GM12878 (cell line): ENCODE measurements around the gene CCDC8. TPM values are rescaled to one million over a fixed set of nuclear protein-coding genes. Genes with fewer than 3 reads are reported as not detected.
"Not testable (repeated sequence)": the region's sequence is repeated elsewhere in the genome, so short reads cannot be mapped to it uniquely, and the experiment has no call there.

Source experiments
- ATAC-seq: fragments of 200-7000 bp; cut with Tn5 transposase; 3 replicates; pipeline ENCODE4 v1.9.1; 2020; ENCODE audit warnings: mild to moderate bottlenecking, moderate library complexity
- BruUV-seq: library from RNA; stranded (reverse); fragments of 400-500 nt; replicated peaks from 2 replicates; lab custom pipeline; 2021; lab: Mats Ljungman, UMichigan
- CTCF ChIA-PET: fragments of 300-600 bp; sonication (Branson Sonifier 250); formaldehyde crosslinking; extraction: SDS; loops from one replicate; lab custom pipeline; 2021; ENCODE audit warnings: inconsistent platforms; lab: Yijun Ruan, JAX
- POLR2A ChIA-PET: fragments of 350-600 bp; formaldehyde crosslinking; extraction: SDS; loops from one replicate; lab custom pipeline; 2021; ENCODE audit warnings: inconsistent platforms; lab: Charles Lee
- RAD21 ChIA-PET: fragments of 300-600 bp; sonication (Branson Sonifier 250); formaldehyde crosslinking; loops from one replicate; lab custom pipeline; 2023; ENCODE audit warnings: antibody characterized with exemption; ENCODE audit not compliant: unreplicated experiment; lab: Charles Lee
- SMC1A ChIA-PET: fragments of 300-600 bp; sonication (Branson Sonifier 250); formaldehyde crosslinking; loops from one replicate; lab custom pipeline; 2023; ENCODE audit not compliant: unreplicated experiment, uncharacterized antibody; lab: Charles Lee
- DNase-seq: peaks from one replicate; pipeline ENCODE4 v3.0.0-alpha.2; 2011; ENCODE audit warnings: low read depth, low spot score
- FAIRE-seq: peaks from 3 replicates; lab custom pipeline; 2011; peaks lifted over from hg19 to GRCh38; lab: Jason Lieb, UNC
- H2AFZ ChIP-seq: 2 replicates; pipeline ENCODE4 v1.6.0; 2011; ENCODE audit warnings: low read depth, low read length, control low read depth; ENCODE audit not compliant: control insufficient read depth
- H3K27ac ChIP-seq: 2 replicates; pipeline ENCODE4 v1.5.1; 2011; ENCODE audit warnings: control low read depth; ENCODE audit not compliant: control insufficient read depth, insufficient read depth
- H3K27me3 ChIP-seq, 2 experiments: replicated peaks in 1 of 2; 2 replicates each; pipeline versions ENCODE4 v1.6.0 to v1.6.1; 2011; ENCODE audit warnings: low read length in 1 of 2; ENCODE audit not compliant: control insufficient read depth in 2 of 2, insufficient read depth in 2 of 2
- H3K36me3 ChIP-seq, 2 experiments: 2 replicates each; pipeline ENCODE4 v1.5.1; 2011; ENCODE audit warnings: low read length in 1 of 2; ENCODE audit not compliant: control insufficient read depth in 2 of 2, insufficient read depth in 2 of 2
- H3K4me1 ChIP-seq: 2 replicates; pipeline ENCODE4 v1.6.1; 2011; ENCODE audit warnings: mild to moderate bottlenecking, low read length, moderate library complexity, mixed read lengths; ENCODE audit not compliant: control insufficient read depth, insufficient read depth
- H3K4me2 ChIP-seq: 2 replicates; pipeline ENCODE4 v1.6.0; 2011; ENCODE audit warnings: control low read depth; ENCODE audit not compliant: control insufficient read depth, insufficient read depth
- H3K4me3 ChIP-seq: fragments of 200-600 bp; sonication (generic); 2 replicates; pipeline ENCODE4 v1.5.1; 2016
- H3K79me2 ChIP-seq: 2 replicates; pipeline ENCODE4 v1.6.0; 2011; ENCODE audit warnings: low read length; ENCODE audit not compliant: control insufficient read depth, insufficient read depth
- H3K9ac ChIP-seq: 2 replicates; pipeline ENCODE4 v1.8.0; 2011; ENCODE audit warnings: low read length, control low read depth, mixed read lengths; ENCODE audit not compliant: control insufficient read depth, insufficient read depth
- H3K9me3 ChIP-seq: replicated peaks from 3 replicates; pipeline ENCODE4 v1.5.1; 2011; ENCODE audit warnings: mild to moderate bottlenecking, low read length; ENCODE audit not compliant: control insufficient read depth, insufficient read depth
- H4K20me1 ChIP-seq: 2 replicates; pipeline ENCODE4 v1.6.0; 2011; ENCODE audit not compliant: control insufficient read depth, insufficient read depth
- RCOR1 ChIP-seq: conservative IDR thresholded peaks from 2 replicates; pipeline ENCODE4 v1.6.1; 2012; ENCODE audit warnings: low read depth, low read length, improper control_type of control experiment
- SPI1 ChIP-seq: IDR thresholded peaks from 2 replicates; pipeline ENCODE4 v1.6.1; 2011; ENCODE audit warnings: low read depth, mild to moderate bottlenecking, low read length, moderate library complexity, borderline replicate concordance; ENCODE audit not compliant: insufficient read depth
- ZNF207 ChIP-seq: fragments of 450-650 bp; IDR thresholded peaks from 2 replicates; pipeline ENCODE4 v1.6.1; 2014; ENCODE audit warnings: antibody characterized with exemption, mild to moderate bottlenecking, borderline replicate concordance
- WGBS: methylation state at CpG from one replicate; pipeline ENCODE4 v1.1.6; 2016; ENCODE audit warnings: low lambda C conversion rate; ENCODE audit not compliant: insufficient replicate concordance, insufficient coverage; ENCODE audit errors: missing lambda C conversion rate; 5-methylcytosine and 5-hydroxymethylcytosine counted together
- in situ Hi-C: fragments of 300-500 bp; cut with MboI; formaldehyde crosslinking; loops from 9 replicates; pipeline ENCODE4 v1.14.3; 2018; ENCODE audit warnings: mixed read lengths
- intact Hi-C: fragments of 100-400 bp; cut with micrococcal nuclease; formaldehyde crosslinking; loops from one replicate; pipeline ENCODE4 v1.14.2; 2022; ENCODE audit not compliant: unreplicated experiment
- polyA plus RNA-seq, 11 experiments: library from polyadenylated mRNA; depleted of rRNA in 4 of 11; unstranded in 6 of 11; stranded (reverse) in 5 of 11; fragments of >200 nt; fragmentation: Nextera tagmentation in 4 of 11; fragmentation: Illumina TruSeq in 1 of 11; extraction: Ambion mirVana in 4 of 11; extraction: Trizol in 1 of 11; gene quantifications; 1 replicate in 1 of 11; 2 replicates in 10 of 11; pipeline versions ENCODE4 v1.2.1 to v1.2.3, GENCODE V29; 2011 to 2016; ENCODE audit warnings: inconsistent platforms in 2 of 11, missing spikeins in 2 of 11, low read depth in 1 of 11
- total RNA-seq, 4 experiments: library from RNA; depleted of rRNA in 3 of 4; stranded (reverse); fragments of >200 nt in 3 of 4; fragmentation: Illumina TruSeq in 1 of 4; extraction: Trizol in 1 of 4; gene quantifications; 2 replicates each; pipeline versions ENCODE4 v1.2.1 to v1.2.3, GENCODE V29; 2013 to 2021
- TF ChIP-seq, protein P1 (sequence below): fragments of 450-650 bp; formaldehyde crosslinking; IDR thresholded peaks from 2 replicates; pipeline ENCODE4 v1.4.0; 2022; ENCODE audit warnings: mild to moderate bottlenecking, moderate library complexity

Gene CCDC8
- total and polyA plus RNA-seq, 10 of the 15 experiments (the other 5 are each of a cell fraction or from before 2014, with no cell fraction given), result under 0.01 to 0.15 (median 0.05) TPM; not detected in 5

DNA sequence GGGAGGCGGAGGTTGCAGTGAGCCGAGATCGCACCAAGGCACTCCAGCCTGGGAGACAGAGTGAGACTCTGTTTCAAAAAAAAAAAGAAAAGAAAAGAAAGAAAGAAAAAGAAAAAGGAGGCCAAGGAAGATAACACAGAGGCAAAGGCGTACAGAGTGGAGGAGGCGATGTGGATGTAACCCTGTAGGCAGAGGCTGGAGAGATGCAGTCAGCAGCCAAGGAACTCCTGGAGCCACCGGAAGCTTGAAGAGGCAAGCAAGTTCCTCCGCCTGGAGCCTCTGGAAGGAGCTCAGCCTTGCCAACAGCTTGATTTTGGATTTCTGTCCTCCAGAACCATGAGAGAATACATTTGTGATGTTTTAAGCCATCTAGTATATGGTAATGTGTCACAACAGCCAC, 6.7 kb upstream of the CCDC8 start (continued):
- TF ChIP-seq, protein P1, sequence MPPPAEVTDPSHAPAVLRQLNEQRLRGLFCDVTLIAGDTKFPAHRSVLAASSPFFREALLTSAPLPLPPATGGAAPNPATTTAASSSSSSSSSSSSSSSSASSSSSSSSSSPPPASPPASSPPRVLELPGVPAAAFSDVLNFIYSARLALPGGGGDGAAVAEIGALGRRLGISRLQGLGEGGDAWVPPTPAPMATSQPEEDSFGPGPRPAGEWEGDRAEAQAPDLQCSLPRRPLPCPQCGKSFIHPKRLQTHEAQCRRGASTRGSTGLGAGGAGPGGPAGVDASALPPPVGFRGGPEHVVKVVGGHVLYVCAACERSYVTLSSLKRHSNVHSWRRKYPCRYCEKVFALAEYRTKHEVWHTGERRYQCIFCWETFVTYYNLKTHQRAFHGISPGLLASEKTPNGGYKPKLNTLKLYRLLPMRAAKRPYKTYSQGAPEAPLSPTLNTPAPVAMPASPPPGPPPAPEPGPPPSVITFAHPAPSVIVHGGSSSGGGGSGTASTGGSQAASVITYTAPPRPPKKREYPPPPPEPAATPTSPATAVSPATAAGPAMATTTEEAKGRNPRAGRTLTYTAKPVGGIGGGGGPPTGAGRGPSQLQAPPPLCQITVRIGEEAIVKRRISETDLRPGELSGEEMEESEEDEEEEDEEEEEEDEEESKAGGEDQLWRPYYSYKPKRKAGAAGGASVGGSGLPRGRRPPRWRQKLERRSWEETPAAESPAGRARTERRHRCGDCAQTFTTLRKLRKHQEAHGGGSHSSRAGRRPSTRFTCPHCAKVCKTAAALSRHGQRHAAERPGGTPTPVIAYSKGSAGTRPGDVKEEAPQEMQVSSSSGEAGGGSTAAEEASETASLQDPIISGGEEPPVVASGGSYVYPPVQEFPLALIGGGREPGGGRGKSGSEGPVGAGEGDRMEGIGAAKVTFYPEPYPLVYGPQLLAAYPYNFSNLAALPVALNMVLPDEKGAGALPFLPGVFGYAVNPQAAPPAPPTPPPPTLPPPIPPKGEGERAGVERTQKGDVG (CRISPR knock-in tag), result no peak
- TF ChIP-seq SPI1 (no peak), ZNF207 (no peak), RCOR1 (no peak)
- TF ChIP-seq, all 136 proteins: peak for 0

DNA sequence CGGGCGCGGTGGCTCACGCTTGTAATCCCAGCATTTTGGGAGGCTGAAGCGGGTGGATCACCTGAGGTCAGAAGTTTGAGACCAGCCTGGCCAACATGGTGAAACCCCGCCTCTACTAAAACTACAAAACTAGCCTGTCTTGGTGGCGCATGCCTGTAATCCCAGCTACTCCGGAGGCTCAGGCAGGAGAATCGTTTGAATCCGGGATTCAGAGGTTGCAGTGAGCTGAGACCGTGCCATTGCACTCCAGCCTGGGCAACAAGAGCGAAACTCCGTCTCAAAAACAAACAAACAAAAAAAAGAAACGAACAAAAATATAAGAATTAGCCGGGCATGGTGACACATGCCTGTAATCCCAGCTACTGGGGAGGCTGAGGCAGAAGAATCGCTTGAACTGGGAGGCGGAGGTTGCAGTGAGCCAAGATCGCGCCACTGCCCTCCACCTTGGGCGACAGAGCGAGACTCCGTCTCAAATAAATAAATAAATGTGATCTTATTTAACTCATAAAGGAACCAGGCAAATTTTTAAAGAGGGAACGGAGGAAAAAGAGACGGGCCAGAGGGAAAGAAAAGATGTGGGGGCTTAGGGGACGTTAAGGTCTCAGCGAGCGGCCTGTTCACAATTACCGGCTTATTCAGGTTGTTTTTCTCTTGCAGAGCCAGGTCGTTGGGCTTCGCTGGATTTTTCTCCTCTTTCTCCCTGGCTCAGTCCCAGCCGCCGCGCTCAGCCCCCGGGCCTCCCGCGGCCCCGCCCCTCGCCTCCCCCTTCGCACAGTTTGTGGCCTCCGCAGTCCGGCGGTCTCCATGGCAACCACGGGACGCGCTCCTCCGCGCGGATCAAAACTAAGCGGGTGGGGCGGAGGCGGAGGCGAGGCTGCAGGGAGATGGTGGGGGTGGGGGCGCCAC, 2.7 kb upstream of the CCDC8 start:
- POLR2A ChIA-PET, result interaction anchor here (0.6 kb wide), 1 partner anchor 10 kb away, joined by 4 read pairs; no protein-coding TSS in a partner anchor
- 52% methylated on average over 30 of the region's 53 CpGs for WGBS
- FAIRE-seq, result not testable (repeated sequence)

DNA sequence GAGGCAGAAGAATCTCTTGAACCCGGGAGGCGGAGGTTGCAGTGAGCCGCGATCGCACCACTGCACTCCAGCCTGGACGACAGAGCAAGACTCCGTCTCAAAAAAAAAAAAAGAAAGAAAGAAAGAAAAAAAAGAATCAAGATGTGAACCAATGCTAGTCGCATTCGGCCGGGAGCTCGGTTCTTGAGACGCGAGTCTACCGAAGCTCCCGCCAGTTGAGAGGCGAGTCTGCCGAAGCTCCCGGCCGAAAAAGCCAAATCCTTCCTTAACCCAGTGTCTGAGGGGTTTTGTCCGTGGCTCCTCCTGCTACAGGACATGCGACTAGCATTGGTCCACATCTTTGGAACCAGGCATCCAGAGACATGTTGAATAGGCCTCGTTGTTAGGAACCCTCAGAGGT, 1.5 kb upstream of the CCDC8 start:
- H3K9me3 ChIP-seq, ATAC-seq, H3K4me3 ChIP-seq, H3K9ac ChIP-seq, RAD21 ChIA-PET, BruUV-seq, H3K27me3 ChIP-seq, CTCF ChIA-PET, DNase-seq, FAIRE-seq, POLR2A ChIA-PET, H3K4me2 ChIP-seq, SMC1A ChIA-PET, H4K20me1 ChIP-seq, H2AFZ ChIP-seq, H3K36me3 ChIP-seq, H3K27ac ChIP-seq, in situ Hi-C loops, H3K79me2 ChIP-seq, H3K4me1 ChIP-seq, intact Hi-C loops: not testable (repeated sequence)
- 86% methylated on average over 20 of the region's 22 CpGs for WGBS

More for the DNA sequence above, 2.7 kb upstream of the CCDC8 start:
- H4K20me1 ChIP-seq, intact Hi-C loops, H3K9ac ChIP-seq, H3K9me3 ChIP-seq, ATAC-seq, H3K4me2 ChIP-seq, H3K4me1 ChIP-seq, H3K36me3 ChIP-seq, in situ Hi-C loops, H3K27me3 ChIP-seq, H2AFZ ChIP-seq, BruUV-seq, CTCF ChIA-PET, DNase-seq, H3K27ac ChIP-seq, H3K4me3 ChIP-seq, H3K79me2 ChIP-seq, RAD21 ChIA-PET: not testable (repeated sequence)
- SMC1A ChIA-PET, result interaction anchor here (0.9 kb wide), 1 partner anchor 74 kb away, joined by 3 read pairs; no protein-coding TSS in a partner anchor
